ENCODE results near the gene TSPO.

GRCh38 chr22:43191831-43192230 is 40.5 kb downstream of the TSPO start:
- TF ChIP-seq, protein P1, sequence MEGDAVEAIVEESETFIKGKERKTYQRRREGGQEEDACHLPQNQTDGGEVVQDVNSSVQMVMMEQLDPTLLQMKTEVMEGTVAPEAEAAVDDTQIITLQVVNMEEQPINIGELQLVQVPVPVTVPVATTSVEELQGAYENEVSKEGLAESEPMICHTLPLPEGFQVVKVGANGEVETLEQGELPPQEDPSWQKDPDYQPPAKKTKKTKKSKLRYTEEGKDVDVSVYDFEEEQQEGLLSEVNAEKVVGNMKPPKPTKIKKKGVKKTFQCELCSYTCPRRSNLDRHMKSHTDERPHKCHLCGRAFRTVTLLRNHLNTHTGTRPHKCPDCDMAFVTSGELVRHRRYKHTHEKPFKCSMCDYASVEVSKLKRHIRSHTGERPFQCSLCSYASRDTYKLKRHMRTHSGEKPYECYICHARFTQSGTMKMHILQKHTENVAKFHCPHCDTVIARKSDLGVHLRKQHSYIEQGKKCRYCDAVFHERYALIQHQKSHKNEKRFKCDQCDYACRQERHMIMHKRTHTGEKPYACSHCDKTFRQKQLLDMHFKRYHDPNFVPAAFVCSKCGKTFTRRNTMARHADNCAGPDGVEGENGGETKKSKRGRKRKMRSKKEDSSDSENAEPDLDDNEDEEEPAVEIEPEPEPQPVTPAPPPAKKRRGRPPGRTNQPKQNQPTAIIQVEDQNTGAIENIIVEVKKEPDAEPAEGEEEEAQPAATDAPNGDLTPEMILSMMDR (IDR thresholded peaks at IDR 0.05): no peak
- no peak for TF ChIP-seq JUND (IDR thresholded peaks at IDR 0.05)
- TF ChIP-seq, protein P2, sequence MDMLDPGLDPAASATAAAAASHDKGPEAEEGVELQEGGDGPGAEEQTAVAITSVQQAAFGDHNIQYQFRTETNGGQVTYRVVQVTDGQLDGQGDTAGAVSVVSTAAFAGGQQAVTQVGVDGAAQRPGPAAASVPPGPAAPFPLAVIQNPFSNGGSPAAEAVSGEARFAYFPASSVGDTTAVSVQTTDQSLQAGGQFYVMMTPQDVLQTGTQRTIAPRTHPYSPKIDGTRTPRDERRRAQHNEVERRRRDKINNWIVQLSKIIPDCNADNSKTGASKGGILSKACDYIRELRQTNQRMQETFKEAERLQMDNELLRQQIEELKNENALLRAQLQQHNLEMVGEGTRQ (IDR thresholded peaks at IDR 0.05; ENCODE audit: borderline replicate concordance, low read depth, low read length): no peak
- no peak for TF ChIP-seq TAF1 (IDR thresholded peaks at IDR 0.05; ENCODE audit: borderline replicate concordance, low read depth, low read length)
- TF ChIP-seq TEAD4 (IDR thresholded peaks at IDR 0.05; ENCODE audit: borderline replicate concordance, insufficient read depth): no peak
- no peak for TF ChIP-seq EZH2phosphoT487 (IDR thresholded peaks at IDR 0.05; ENCODE audit: borderline replicate concordance, low read depth)
- TF ChIP-seq, protein P3, sequence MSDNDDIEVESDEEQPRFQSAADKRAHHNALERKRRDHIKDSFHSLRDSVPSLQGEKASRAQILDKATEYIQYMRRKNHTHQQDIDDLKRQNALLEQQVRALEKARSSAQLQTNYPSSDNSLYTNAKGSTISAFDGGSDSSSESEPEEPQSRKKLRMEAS (IDR thresholded peaks at IDR 0.05; ENCODE audit: low read depth): no peak
- no peak for TF ChIP-seq ZBTB33 (IDR thresholded peaks at IDR 0.05; ENCODE audit: borderline replicate concordance, low read depth)
- no peak for TF ChIP-seq RCOR1 (IDR thresholded peaks at IDR 0.05; ENCODE audit: low read length)
- no peak for TF ChIP-seq POLR2AphosphoS5 (IDR thresholded peaks at IDR 0.05; ENCODE audit: low read depth, low read length)
- no peak for TF ChIP-seq YY1 (IDR thresholded peaks at IDR 0.05; ENCODE audit: low read depth)
- no peak for TF ChIP-seq RAD21 (IDR thresholded peaks at IDR 0.05; ENCODE audit: low read length)
- TF ChIP-seq, protein P4, sequence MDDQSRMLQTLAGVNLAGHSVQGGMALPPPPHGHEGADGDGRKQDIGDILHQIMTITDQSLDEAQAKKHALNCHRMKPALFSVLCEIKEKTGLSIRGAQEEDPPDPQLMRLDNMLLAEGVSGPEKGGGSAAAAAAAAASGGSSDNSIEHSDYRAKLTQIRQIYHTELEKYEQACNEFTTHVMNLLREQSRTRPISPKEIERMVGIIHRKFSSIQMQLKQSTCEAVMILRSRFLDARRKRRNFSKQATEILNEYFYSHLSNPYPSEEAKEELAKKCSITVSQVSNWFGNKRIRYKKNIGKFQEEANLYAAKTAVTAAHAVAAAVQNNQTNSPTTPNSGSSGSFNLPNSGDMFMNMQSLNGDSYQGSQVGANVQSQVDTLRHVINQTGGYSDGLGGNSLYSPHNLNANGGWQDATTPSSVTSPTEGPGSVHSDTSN (IDR thresholded peaks at IDR 0.05): no peak
- TF ChIP-seq GABPA (IDR thresholded peaks at IDR 0.05; ENCODE audit: low read depth): no peak

All from SK-N-SH (cell line).